Activated CD4-positive, alpha-beta T cell treated with anti-CD3 and anti-CD28 coated beads for 4 hours (primary cell): Measurements from ENCODE around the gene SLC25A23.
"Not testable (repeated sequence)": the region's sequence is repeated elsewhere in the genome, so short reads cannot be mapped to it uniquely, and the experiment has no call there.

Experiments used
- DNase-seq, 2 donors: peaks; one replicate each; pipeline ENCODE4 v3.0.0-alpha.2; 2020

The SLC25A23 gene

GRCh38 chr19:6459262-6460098, at the start of gene SLC25A23:
SLC25A23 (minus strand) TSS chr19:6459792; CDS start chr19:6459628, 164 bp downstream.
- DNase-seq, result peak; percentile 54 to 60

GRCh38 chr19:6508028-6508771, 48.6 kb upstream of the SLC25A23 start:
- not testable (repeated sequence) for DNase-seq

GRCh38 chr19:6503407-6504201, 44.0 kb upstream of the SLC25A23 start:
- no peak for DNase-seq

- peak in 1 of 2 donors; percentile 39 for DNase-seq
Measured at GRCh38 chr19:6501740-6502648, 42.4 kb upstream of the SLC25A23 start, which contains the start of gene TUBB4A. TUBB4A (minus strand) TSS chr19:6502309; CDS start chr19:6502212, 97 bp downstream.

- DNase-seq, result no peak
Measured at GRCh38 chr19:6500837-6501739, 41.5 kb upstream of the SLC25A23 start.

- no peak for DNase-seq
Measured at GRCh38 chr19:6499052-6499790, 39.6 kb upstream of the SLC25A23 start.

- no peak for DNase-seq
Measured at GRCh38 chr19:6498294-6499036, 38.9 kb upstream of the SLC25A23 start.

GRCh38 chr19:6495947-6496346, 36.4 kb upstream of the SLC25A23 start:
- DNase-seq, result no peak

GRCh38 chr19:6494438-6495036, 34.9 kb upstream of the SLC25A23 start:
- DNase-seq, result no peak

- DNase-seq, result no peak
Measured at GRCh38 chr19:6491802-6492592, 32.4 kb upstream of the SLC25A23 start.

- DNase-seq, result no peak
Measured at GRCh38 chr19:6490134-6490533, 30.5 kb upstream of the SLC25A23 start.

GRCh38 chr19:6489278-6490061, 29.9 kb upstream of the SLC25A23 start:
- no peak for DNase-seq

GRCh38 chr19:6484831-6485230, 25.2 kb upstream of the SLC25A23 start:
- DNase-seq, result no peak

- no peak for DNase-seq
Measured at GRCh38 chr19:6484230-6484629, 24.6 kb upstream of the SLC25A23 start.

GRCh38 chr19:6483235-6483634, 23.6 kb upstream of the SLC25A23 start:
- no peak for DNase-seq

GRCh38 chr19:6482343-6482686, 22.7 kb upstream of the SLC25A23 start:
- no peak for DNase-seq
